ENCODE results near the gene TMEM52. TPM values are rescaled to one million over a fixed set of nuclear protein-coding genes. Genes with fewer than 3 reads are reported as not detected.

Gene TMEM52
- total and polyA plus RNA-seq, 2 of the 13 experiments (the other 11 are each of a cell fraction or from before 2014, with no cell fraction given), result 13.2 to 18.7 TPM

DNA sequence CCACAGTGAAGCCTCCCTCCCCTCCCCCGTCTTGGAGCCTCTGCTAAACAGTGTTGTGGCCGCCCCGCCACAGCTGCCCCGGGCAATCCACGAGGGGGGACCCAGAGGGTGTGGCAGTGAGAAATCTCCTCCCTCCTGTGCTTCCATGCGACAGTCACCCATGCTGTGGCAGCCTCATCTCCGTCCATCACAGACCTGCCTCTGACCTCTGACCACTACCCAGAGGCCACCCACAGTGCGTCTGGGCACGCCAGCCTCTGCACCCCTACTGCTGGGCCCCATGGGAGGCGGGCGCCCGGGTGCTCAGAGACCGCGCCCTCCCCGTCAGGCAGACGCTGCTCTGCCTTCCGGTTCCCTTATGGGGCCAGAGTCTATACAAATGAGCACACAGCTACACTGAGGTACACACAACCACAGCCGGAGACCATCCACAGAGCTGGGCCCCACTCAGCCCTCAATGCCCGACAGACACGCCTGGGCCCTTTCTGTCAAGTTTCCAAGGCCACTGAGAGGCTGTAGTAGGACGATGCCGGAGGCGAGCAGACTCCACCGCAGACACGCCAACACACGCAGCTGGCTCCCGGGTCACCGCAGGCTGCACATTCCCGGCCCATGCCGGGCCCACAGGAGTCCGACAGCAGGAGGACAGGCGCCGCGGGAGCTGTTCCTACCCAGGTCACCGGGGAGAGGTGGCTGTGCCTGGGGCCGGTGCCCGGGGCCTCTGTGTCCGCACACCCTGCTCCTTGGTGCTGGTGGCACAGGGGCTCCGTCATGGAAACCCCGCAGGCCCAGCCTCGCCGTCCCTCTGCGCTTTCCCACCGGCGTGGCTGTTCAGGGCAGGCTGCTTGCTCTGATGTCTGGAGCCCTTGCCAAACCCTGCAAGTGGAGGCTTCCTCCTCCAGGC lies 23.9 kb upstream of the TMEM52 start (continued):
- TF ChIP-seq ZNF101 (CRISPR knock-in tag; IDR thresholded peaks at IDR 0.05; ENCODE audit: borderline replicate concordance, low read depth) (peak; percentile 63; the same call in 1 of the 2 replicates), THYN1 (CRISPR knock-in tag; IDR thresholded peaks at IDR 0.05; ENCODE audit: borderline replicate concordance, low read depth) (no peak), NR2F2 (IDR thresholded peaks at IDR 0.05; ENCODE audit: borderline replicate concordance, low read depth) (peak; percentile 63; the same call in 1 of the 2 replicates), ZNF3 (CRISPR knock-in tag; IDR thresholded peaks at IDR 0.05) (no peak), ZFP37 (CRISPR knock-in tag; IDR thresholded peaks at IDR 0.05; ENCODE audit: borderline replicate concordance) (no peak), NFE2 (CRISPR knock-in tag; IDR thresholded peaks at IDR 0.05) (no peak), PITX1 (CRISPR knock-in tag; IDR thresholded peaks at IDR 0.05) (peak; percentile 56; the same call in 1 of the 2 replicates), ZBTB34 (CRISPR knock-in tag; IDR thresholded peaks at IDR 0.05) (0 out of 2 replicates have a peak, but pooled peaks have one; percentile 49), ZBTB20 (CRISPR knock-in tag; IDR thresholded peaks at IDR 0.05; ENCODE audit: borderline replicate concordance, low read depth) (peak; percentile 81), ZBTB49 (CRISPR knock-in tag; IDR thresholded peaks at IDR 0.05; ENCODE audit: borderline replicate concordance) (no peak), NR3C1 (CRISPR knock-in tag; IDR thresholded peaks at IDR 0.05) (no peak), TGIF2 (CRISPR knock-in tag; IDR thresholded peaks at IDR 0.05) (no peak), SP140L (CRISPR knock-in tag; IDR thresholded peaks at IDR 0.05; ENCODE audit: borderline replicate concordance) (no peak), ZNF205 (CRISPR knock-in tag; IDR thresholded peaks at IDR 0.05) (peak; percentile 86)
- TF ChIP-seq, protein P1, sequence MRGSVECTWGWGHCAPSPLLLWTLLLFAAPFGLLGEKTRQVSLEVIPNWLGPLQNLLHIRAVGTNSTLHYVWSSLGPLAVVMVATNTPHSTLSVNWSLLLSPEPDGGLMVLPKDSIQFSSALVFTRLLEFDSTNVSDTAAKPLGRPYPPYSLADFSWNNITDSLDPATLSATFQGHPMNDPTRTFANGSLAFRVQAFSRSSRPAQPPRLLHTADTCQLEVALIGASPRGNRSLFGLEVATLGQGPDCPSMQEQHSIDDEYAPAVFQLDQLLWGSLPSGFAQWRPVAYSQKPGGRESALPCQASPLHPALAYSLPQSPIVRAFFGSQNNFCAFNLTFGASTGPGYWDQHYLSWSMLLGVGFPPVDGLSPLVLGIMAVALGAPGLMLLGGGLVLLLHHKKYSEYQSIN (CRISPR knock-in tag; IDR thresholded peaks at IDR 0.05; ENCODE audit: borderline replicate concordance), result no peak
- TF ChIP-seq, protein P2, sequence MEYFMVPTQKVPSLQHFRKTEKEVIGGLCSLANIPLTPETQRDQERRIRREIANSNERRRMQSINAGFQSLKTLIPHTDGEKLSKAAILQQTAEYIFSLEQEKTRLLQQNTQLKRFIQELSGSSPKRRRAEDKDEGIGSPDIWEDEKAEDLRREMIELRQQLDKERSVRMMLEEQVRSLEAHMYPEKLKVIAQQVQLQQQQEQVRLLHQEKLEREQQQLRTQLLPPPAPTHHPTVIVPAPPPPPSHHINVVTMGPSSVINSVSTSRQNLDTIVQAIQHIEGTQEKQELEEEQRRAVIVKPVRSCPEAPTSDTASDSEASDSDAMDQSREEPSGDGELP (IDR thresholded peaks at IDR 0.05; ENCODE audit: borderline replicate concordance, low read depth), result peak; percentile 70; the same call in 1 of the 2 replicates
- TF ChIP-seq, protein P3, sequence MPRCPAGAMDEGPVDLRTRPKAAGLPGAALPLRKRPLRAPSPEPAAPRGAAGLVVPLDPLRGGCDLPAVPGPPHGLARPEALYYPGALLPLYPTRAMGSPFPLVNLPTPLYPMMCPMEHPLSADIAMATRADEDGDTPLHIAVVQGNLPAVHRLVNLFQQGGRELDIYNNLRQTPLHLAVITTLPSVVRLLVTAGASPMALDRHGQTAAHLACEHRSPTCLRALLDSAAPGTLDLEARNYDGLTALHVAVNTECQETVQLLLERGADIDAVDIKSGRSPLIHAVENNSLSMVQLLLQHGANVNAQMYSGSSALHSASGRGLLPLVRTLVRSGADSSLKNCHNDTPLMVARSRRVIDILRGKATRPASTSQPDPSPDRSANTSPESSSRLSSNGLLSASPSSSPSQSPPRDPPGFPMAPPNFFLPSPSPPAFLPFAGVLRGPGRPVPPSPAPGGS (CRISPR knock-in tag; IDR thresholded peaks at IDR 0.05), result peak; percentile 62; the same call in 1 of the 2 replicates
